ENCODE measurements around the gene RBM38.

RBM38 gene

DNA sequence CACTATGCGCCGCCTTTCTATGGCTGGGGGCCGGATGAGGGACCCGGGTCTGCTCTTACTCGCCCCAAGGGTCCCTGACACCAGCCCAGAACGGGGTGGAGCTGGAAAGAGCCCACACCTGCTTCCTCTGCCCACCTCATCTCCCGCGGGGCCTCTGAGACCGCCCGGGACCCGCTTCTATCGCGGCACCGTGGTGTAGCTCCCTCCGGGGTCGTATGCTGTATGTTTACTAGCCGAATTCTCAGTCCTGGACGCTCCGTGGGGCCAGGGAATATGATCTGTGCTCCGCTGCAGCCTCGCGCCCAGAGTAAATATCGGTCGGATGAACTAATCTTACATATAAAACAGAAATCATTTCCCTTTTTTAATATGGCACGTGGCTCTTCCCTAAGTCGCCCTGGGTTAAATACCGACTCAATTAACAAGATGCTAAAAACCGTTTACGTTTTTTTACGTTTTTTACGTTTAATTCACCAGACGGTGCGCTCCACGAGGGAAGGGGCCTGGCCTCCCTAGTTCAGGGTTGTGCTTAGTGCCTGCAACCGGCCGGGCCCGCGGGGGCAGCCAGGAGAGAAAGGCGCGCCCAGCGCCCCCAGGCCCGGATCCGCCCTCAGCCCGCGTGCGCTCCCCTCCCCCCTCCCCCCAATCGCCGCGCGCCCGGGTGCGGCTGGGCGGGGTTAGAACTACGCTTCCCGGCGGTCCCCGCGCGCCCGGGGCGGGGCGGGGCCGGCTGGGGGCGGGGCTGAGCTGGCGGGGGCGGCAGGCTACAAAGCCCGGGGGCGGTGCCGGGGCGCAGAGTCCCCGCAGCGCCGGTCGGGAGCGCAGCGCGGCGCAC, at the start of gene RBM38 (continued):
- TF ChIP-seq PBX3 (CRISPR knock-in tag; IDR thresholded peaks at IDR 0.05) = no peak
- TF ChIP-seq ZNF2 (tag by site-specific recombination; IDR thresholded peaks at IDR 0.05) = no peak
- no peak for TF ChIP-seq ZNF664 (tag by site-specific recombination; IDR thresholded peaks at IDR 0.05)
- TF ChIP-seq SCRT2 (tag by site-specific recombination; IDR thresholded peaks at IDR 0.05) = no peak
- no peak for TF ChIP-seq GLIS2 (tag by site-specific recombination; IDR thresholded peaks at IDR 0.05)
- TF ChIP-seq MEIS1 (CRISPR knock-in tag; IDR thresholded peaks at IDR 0.05; ENCODE audit: borderline replicate concordance) = no peak
- TF ChIP-seq ZNF585B (tag by site-specific recombination; IDR thresholded peaks at IDR 0.05) = no peak
- no peak for TF ChIP-seq GLIS1 (tag by site-specific recombination; IDR thresholded peaks at IDR 0.05)
- TF ChIP-seq ZNF248 (tag by site-specific recombination; IDR thresholded peaks at IDR 0.05) = no peak
- no peak for TF ChIP-seq REPIN1 (tag by site-specific recombination; IDR thresholded peaks at IDR 0.05; ENCODE audit: low read depth)
- TF ChIP-seq SCRT1 (tag by site-specific recombination; IDR thresholded peaks at IDR 0.05; ENCODE audit: borderline replicate concordance) = no peak
- no peak for TF ChIP-seq ZNF280D (tag by site-specific recombination; IDR thresholded peaks at IDR 0.05)
- TF ChIP-seq, protein P1, sequence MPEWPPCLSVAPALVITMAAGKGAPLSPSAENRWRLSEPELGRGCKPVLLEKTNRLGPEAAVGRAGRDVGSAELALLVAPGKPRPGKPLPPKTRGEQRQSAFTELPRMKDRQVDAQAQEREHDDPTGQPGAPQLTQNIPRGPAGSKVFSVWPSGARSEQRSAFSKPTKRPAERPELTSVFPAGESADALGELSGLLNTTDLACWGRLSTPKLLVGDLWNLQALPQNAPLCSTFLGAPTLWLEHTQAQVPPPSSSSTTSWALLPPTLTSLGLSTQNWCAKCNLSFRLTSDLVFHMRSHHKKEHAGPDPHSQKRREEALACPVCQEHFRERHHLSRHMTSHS (tag by site-specific recombination; IDR thresholded peaks at IDR 0.05) = no peak
- no peak for TF ChIP-seq ZNF140 (tag by site-specific recombination; IDR thresholded peaks at IDR 0.05)
- no peak for TF ChIP-seq ZNF530 (tag by site-specific recombination; IDR thresholded peaks at IDR 0.05; ENCODE audit: low read depth)
- TF ChIP-seq ZNF776 (tag by site-specific recombination; IDR thresholded peaks at IDR 0.05; ENCODE audit: borderline replicate concordance) = no peak
- TF ChIP-seq ZNF707 (tag by site-specific recombination; IDR thresholded peaks at IDR 0.05) = no peak
- TF ChIP-seq, protein P2, sequence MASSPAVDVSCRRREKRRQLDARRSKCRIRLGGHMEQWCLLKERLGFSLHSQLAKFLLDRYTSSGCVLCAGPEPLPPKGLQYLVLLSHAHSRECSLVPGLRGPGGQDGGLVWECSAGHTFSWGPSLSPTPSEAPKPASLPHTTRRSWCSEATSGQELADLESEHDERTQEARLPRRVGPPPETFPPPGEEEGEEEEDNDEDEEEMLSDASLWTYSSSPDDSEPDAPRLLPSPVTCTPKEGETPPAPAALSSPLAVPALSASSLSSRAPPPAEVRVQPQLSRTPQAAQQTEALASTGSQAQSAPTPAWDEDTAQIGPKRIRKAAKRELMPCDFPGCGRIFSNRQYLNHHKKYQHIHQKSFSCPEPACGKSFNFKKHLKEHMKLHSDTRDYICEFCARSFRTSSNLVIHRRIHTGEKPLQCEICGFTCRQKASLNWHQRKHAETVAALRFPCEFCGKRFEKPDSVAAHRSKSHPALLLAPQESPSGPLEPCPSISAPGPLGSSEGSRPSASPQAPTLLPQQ (tag by site-specific recombination; IDR thresholded peaks at IDR 0.05) = no peak
- peak; percentile 49 for TF ChIP-seq ZNF335 (tag by site-specific recombination; conservative IDR thresholded peaks at IDR 0.05)
- TF ChIP-seq ZNF677 (tag by site-specific recombination; IDR thresholded peaks at IDR 0.05) = no peak
- TF ChIP-seq ZNF426 (tag by site-specific recombination; IDR thresholded peaks at IDR 0.05) = no peak
- TF ChIP-seq PATZ1 (tag by site-specific recombination; IDR thresholded peaks at IDR 0.05) = peak; percentile 27
- no peak for TF ChIP-seq ZSCAN30 (tag by site-specific recombination; IDR thresholded peaks at IDR 0.05)
- no peak for TF ChIP-seq ZNF138 (tag by site-specific recombination; IDR thresholded peaks at IDR 0.05; ENCODE audit: borderline replicate concordance)
- TF ChIP-seq ZNF366 (tag by site-specific recombination; conservative IDR thresholded peaks at IDR 0.05) = no peak
- no peak for TF ChIP-seq ZBTB44 (tag by site-specific recombination; IDR thresholded peaks at IDR 0.05)
- peak; percentile 58 for TF ChIP-seq KLF1 (tag by site-specific recombination; IDR thresholded peaks at IDR 0.05)
- TF ChIP-seq ZNF19 (tag by site-specific recombination; IDR thresholded peaks at IDR 0.05; ENCODE audit: low read depth) = no peak
- TF ChIP-seq ZNF416 (tag by site-specific recombination; IDR thresholded peaks at IDR 0.05) = no peak
- TF ChIP-seq ZNF202 (tag by site-specific recombination; IDR thresholded peaks at IDR 0.05; ENCODE audit: borderline replicate concordance) = 0 out of 2 replicates have a peak, but pooled peaks have one; percentile 14
- no peak for TF ChIP-seq OVOL3 (tag by site-specific recombination; IDR thresholded peaks at IDR 0.05)
